Measurements from ENCODE around the gene GRB10.

The GRB10 gene

GRCh38 chr7:50818324-50818723, 35.6 kb upstream of the GRB10 start:
- no peaks in the 10 kb centered on the region for H3K27me3 ChIP-seq (ENCODE audit: control insufficient read depth, insufficient read depth, low read length)
- no peak overlapping the region for H3K4me3 ChIP-seq (ENCODE audit: low read length)
- DNase-seq (ENCODE audit: low read depth, low spot score): no peak
- no peaks in the 10 kb centered on the region for H3K36me3 ChIP-seq (ENCODE audit: control insufficient read depth, insufficient read depth, low read length)
- no peaks in the 10 kb centered on the region for H3K9me3 ChIP-seq (ENCODE audit: control insufficient read depth, insufficient read depth, low read length)
- WGBS (ENCODE audit: insufficient coverage, insufficient read length): no CpG with 5 or more reads among the region's 6 CpGs
- no peaks in the 10 kb centered on the region for H3K4me1 ChIP-seq (ENCODE audit: control insufficient read depth, insufficient read depth, low read length)
- H3K27ac ChIP-seq (ENCODE audit: low read length): no peak overlapping the region

GRCh38 chr7:50817561-50817960, 34.9 kb upstream of the GRB10 start:
- no peak for DNase-seq (ENCODE audit: low read depth, low spot score)
- no peak overlapping the region for H3K4me3 ChIP-seq (ENCODE audit: low read length)
- WGBS (ENCODE audit: insufficient coverage, insufficient read length): no CpG with 5 or more reads among the region's 1 CpG
- no peaks in the 10 kb centered on the region for H3K9me3 ChIP-seq (ENCODE audit: control insufficient read depth, insufficient read depth, low read length)
- H3K27ac ChIP-seq (ENCODE audit: low read length): no peak overlapping the region
- no peaks in the 10 kb centered on the region for H3K27me3 ChIP-seq (ENCODE audit: control insufficient read depth, insufficient read depth, low read length)
- peaks cover 2% of the 10 kb centered on the region; the same call in 1 of the 2 replicates for H3K4me1 ChIP-seq (ENCODE audit: control insufficient read depth, insufficient read depth, low read length)
- H3K36me3 ChIP-seq (ENCODE audit: control insufficient read depth, insufficient read depth, low read length): no peaks in the 10 kb centered on the region

GRCh38 chr7:50815138-50815537, 32.4 kb upstream of the GRB10 start:
- Histone ChIP-seq H3K36me3 (ENCODE audit: control insufficient read depth, insufficient read depth, low read length) (no peaks in the 10 kb centered on the region), H3K27me3 (ENCODE audit: control insufficient read depth, insufficient read depth, low read length) (no peaks in the 10 kb centered on the region), H3K4me3 (ENCODE audit: low read length) (no peak overlapping the region), H3K27ac (ENCODE audit: low read length) (no peak overlapping the region), H3K4me1 (ENCODE audit: control insufficient read depth, insufficient read depth, low read length) (peaks cover 4% of the 10 kb centered on the region), H3K9me3 (ENCODE audit: control insufficient read depth, insufficient read depth, low read length) (no peaks in the 10 kb centered on the region)
- DNase-seq (ENCODE audit: low read depth, low spot score): no peak
- WGBS (ENCODE audit: insufficient coverage, insufficient read length): no CpG with 5 or more reads among the region's 3 CpGs

- no CpG with 5 or more reads among the region's 3 CpGs for WGBS (ENCODE audit: insufficient coverage, insufficient read length)
- H3K9me3 ChIP-seq (ENCODE audit: control insufficient read depth, insufficient read depth, low read length): no peaks in the 10 kb centered on the region
- peaks cover 4% of the 10 kb centered on the region for H3K4me1 ChIP-seq (ENCODE audit: control insufficient read depth, insufficient read depth, low read length)
- no peak overlapping the region for H3K27ac ChIP-seq (ENCODE audit: low read length)
- no peak for DNase-seq (ENCODE audit: low read depth, low spot score)
- no peaks in the 10 kb centered on the region for H3K36me3 ChIP-seq (ENCODE audit: control insufficient read depth, insufficient read depth, low read length)
- no peak overlapping the region for H3K4me3 ChIP-seq (ENCODE audit: low read length)
- H3K27me3 ChIP-seq (ENCODE audit: control insufficient read depth, insufficient read depth, low read length): no peaks in the 10 kb centered on the region
Measured at GRCh38 chr7:50814166-50814565, 31.5 kb upstream of the GRB10 start.

GRCh38 chr7:50812841-50813475, 30.3 kb upstream of the GRB10 start:
- Histone ChIP-seq H3K27ac (ENCODE audit: low read length) (no peak overlapping the region), H3K4me3 (ENCODE audit: low read length) (no peak overlapping the region), H3K4me1 (ENCODE audit: control insufficient read depth, insufficient read depth, low read length) (peaks cover 4% of the 10 kb centered on the region), H3K27me3 (ENCODE audit: control insufficient read depth, insufficient read depth, low read length) (no peaks in the 10 kb centered on the region), H3K9me3 (ENCODE audit: control insufficient read depth, insufficient read depth, low read length) (no peaks in the 10 kb centered on the region), H3K36me3 (ENCODE audit: control insufficient read depth, insufficient read depth, low read length) (no peaks in the 10 kb centered on the region)
- WGBS (ENCODE audit: insufficient coverage, insufficient read length): no CpG with 5 or more reads among the region's 1 CpG
- no peak for DNase-seq (ENCODE audit: low read depth, low spot score)

- H3K9me3 ChIP-seq (ENCODE audit: control insufficient read depth, insufficient read depth, low read length): no peaks in the 10 kb centered on the region
- no CpG with 5 or more reads among the region's 6 CpGs for WGBS (ENCODE audit: insufficient coverage, insufficient read length)
- no peak for DNase-seq (ENCODE audit: low read depth, low spot score)
- H3K4me3 ChIP-seq (ENCODE audit: low read length): no peak overlapping the region
- H3K4me1 ChIP-seq (ENCODE audit: control insufficient read depth, insufficient read depth, low read length): peaks cover 4% of the 10 kb centered on the region
- H3K27me3 ChIP-seq (ENCODE audit: control insufficient read depth, insufficient read depth, low read length): no peaks in the 10 kb centered on the region
- H3K27ac ChIP-seq (ENCODE audit: low read length): no peak overlapping the region
- H3K36me3 ChIP-seq (ENCODE audit: control insufficient read depth, insufficient read depth, low read length): no peaks in the 10 kb centered on the region
Measured at GRCh38 chr7:50812094-50812493, 29.4 kb upstream of the GRB10 start.

GRCh38 chr7:50808282-50808888, 25.7 kb upstream of the GRB10 start:
- no peaks in the 10 kb centered on the region for H3K27me3 ChIP-seq (ENCODE audit: control insufficient read depth, insufficient read depth, low read length)
- no peaks in the 10 kb centered on the region; the same call in 1 of the 2 replicates for H3K36me3 ChIP-seq (ENCODE audit: control insufficient read depth, insufficient read depth, low read length)
- no peak overlapping the region for H3K4me3 ChIP-seq (ENCODE audit: low read length)
- peaks cover 4% of the 10 kb centered on the region for H3K4me1 ChIP-seq (ENCODE audit: control insufficient read depth, insufficient read depth, low read length)
- no CpG with 5 or more reads among the region's 14 CpGs for WGBS (ENCODE audit: insufficient coverage, insufficient read length)
- DNase-seq (ENCODE audit: low read depth, low spot score): no peak
- H3K27ac ChIP-seq (ENCODE audit: low read length): no peak overlapping the region
- H3K9me3 ChIP-seq (ENCODE audit: control insufficient read depth, insufficient read depth, low read length): no peaks in the 10 kb centered on the region

- Histone ChIP-seq H3K27me3 (ENCODE audit: control insufficient read depth, insufficient read depth, low read length) (no peaks in the 10 kb centered on the region), H3K9me3 (ENCODE audit: control insufficient read depth, insufficient read depth, low read length) (no peaks in the 10 kb centered on the region), H3K4me3 (ENCODE audit: low read length) (no peak overlapping the region), H3K36me3 (ENCODE audit: control insufficient read depth, insufficient read depth, low read length) (no peaks in the 10 kb centered on the region; the same call in 1 of the 2 replicates), H3K4me1 (ENCODE audit: control insufficient read depth, insufficient read depth, low read length) (peaks cover 2% of the 10 kb centered on the region), H3K27ac (ENCODE audit: low read length) (no peak overlapping the region)
- no CpG with 5 or more reads among the region's 14 CpGs for WGBS (ENCODE audit: insufficient coverage, insufficient read length)
- no peak for DNase-seq (ENCODE audit: low read depth, low spot score)
Measured at GRCh38 chr7:50807026-50807730, 24.5 kb upstream of the GRB10 start.

GRCh38 chr7:50806143-50806542, 23.4 kb upstream of the GRB10 start:
- no CpG with 5 or more reads among the region's 9 CpGs for WGBS (ENCODE audit: insufficient coverage, insufficient read length)

GRCh38 chr7:50805447-50806125, 22.9 kb upstream of the GRB10 start:
- Histone ChIP-seq H3K27me3 (ENCODE audit: control insufficient read depth, insufficient read depth, low read length) (no peaks in the 10 kb centered on the region), H3K27ac (ENCODE audit: low read length) (no peak overlapping the region), H3K36me3 (ENCODE audit: control insufficient read depth, insufficient read depth, low read length) (no peaks in the 10 kb centered on the region; the same call in 1 of the 2 replicates), H3K4me3 (ENCODE audit: low read length) (no peak overlapping the region), H3K9me3 (ENCODE audit: control insufficient read depth, insufficient read depth, low read length) (no peaks in the 10 kb centered on the region), H3K4me1 (ENCODE audit: control insufficient read depth, insufficient read depth, low read length) (no peaks in the 10 kb centered on the region; the same call in 1 of the 2 replicates)
- no peak for DNase-seq (ENCODE audit: low read depth, low spot score)
- WGBS (ENCODE audit: insufficient coverage, insufficient read length): no CpG with 5 or more reads among the region's 5 CpGs

More at GRCh38 chr7:50806143-50806542, 23.4 kb upstream of the GRB10 start:
- no peaks in the 10 kb centered on the region for H3K27me3 ChIP-seq (ENCODE audit: control insufficient read depth, insufficient read depth, low read length)
- H3K4me3 ChIP-seq (ENCODE audit: low read length): no peak overlapping the region
- no peak for DNase-seq (ENCODE audit: low read depth, low spot score)
- H3K27ac ChIP-seq (ENCODE audit: low read length): no peak overlapping the region
- no peaks in the 10 kb centered on the region; the same call in 1 of the 2 replicates for H3K36me3 ChIP-seq (ENCODE audit: control insufficient read depth, insufficient read depth, low read length)
- no peaks in the 10 kb centered on the region for H3K9me3 ChIP-seq (ENCODE audit: control insufficient read depth, insufficient read depth, low read length)
- H3K4me1 ChIP-seq (ENCODE audit: control insufficient read depth, insufficient read depth, low read length): no peaks in the 10 kb centered on the region; the same call in 1 of the 2 replicates

Data from iPS DF 6.9 (cell line).